HUES48 (cell line): ENCODE data around the gene MRC1.

Source experiments
- H3K27ac ChIP-seq: one replicate; pipeline ENCODE4 v1.7.0; 2013; ENCODE audit warnings: low read depth, low read length, inconsistent platforms
- H3K27me3 ChIP-seq: 2 replicates; pipeline ENCODE4 v1.6.1; 2013; ENCODE audit warnings: mild to moderate bottlenecking, low read length; ENCODE audit not compliant: control insufficient read depth, insufficient read depth
- H3K36me3 ChIP-seq: 2 replicates; pipeline ENCODE4 v1.6.1; 2013; ENCODE audit warnings: low read length; ENCODE audit not compliant: control insufficient read depth, insufficient read depth
- H3K4me1 ChIP-seq: 2 replicates; pipeline ENCODE4 v1.6.1; 2013; ENCODE audit warnings: mild to moderate bottlenecking, low read length; ENCODE audit not compliant: control insufficient read depth, insufficient read depth
- H3K4me3 ChIP-seq: 2 replicates; pipeline ENCODE4 v1.5.1; 2013; ENCODE audit warnings: mild to moderate bottlenecking, low read depth, low read length
- H3K9ac ChIP-seq: 2 replicates; pipeline ENCODE4 v1.6.1; 2013; ENCODE audit warnings: mild to moderate bottlenecking, low read depth, low read length, moderate library complexity
- H3K9me3 ChIP-seq: 2 replicates; pipeline ENCODE4 v1.6.1; 2013; ENCODE audit warnings: low read length; ENCODE audit not compliant: control insufficient read depth, insufficient read depth

The MRC1 gene

DNA sequence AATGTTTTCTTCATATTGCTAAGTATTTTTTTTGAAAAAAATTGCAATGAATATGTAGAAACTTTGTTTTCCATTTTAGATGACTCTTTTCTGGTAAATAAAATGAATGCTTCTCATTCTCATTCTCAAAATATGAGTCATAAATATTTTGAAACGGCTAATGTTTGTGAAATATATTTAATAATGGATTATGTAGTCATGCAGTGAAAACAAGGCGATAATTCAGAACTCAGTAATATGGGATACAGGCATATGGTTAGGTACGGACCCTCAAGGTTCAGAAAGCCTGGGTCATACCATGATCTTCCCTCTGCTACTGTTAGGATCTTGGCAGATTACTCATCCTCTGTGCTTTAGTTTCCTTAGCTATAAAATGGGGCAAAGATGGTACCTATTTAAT lies 96.3 kb downstream of the MRC1 start:
- Histone ChIP-seq H3K4me3 (no peak overlapping the region), H3K4me1 (no peaks in the 10 kb centered on the region), H3K27ac (no peak overlapping the region), H3K36me3 (no peaks in the 10 kb centered on the region), H3K27me3 (no peaks in the 10 kb centered on the region), H3K9ac (no peak overlapping the region), H3K9me3 (no peaks in the 10 kb centered on the region)

DNA sequence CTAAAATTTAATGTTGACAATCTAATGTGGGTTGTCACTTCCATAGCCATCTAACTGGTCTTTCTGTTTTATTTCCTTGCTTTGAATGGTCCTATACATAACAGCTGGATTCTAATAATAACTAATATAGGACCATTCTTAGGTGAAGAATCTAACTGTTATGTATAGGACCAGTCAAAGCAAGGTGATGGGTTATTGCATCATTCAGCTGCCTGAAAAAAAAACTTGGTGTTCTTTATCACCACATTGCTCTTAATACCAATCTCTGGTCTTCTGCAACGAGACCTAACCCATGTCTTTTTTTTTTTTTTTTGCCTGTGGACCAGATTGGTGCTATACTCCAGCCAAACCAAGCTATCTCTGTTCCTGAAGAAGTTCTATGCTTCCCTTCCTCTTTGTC lies 96.9 kb downstream of the MRC1 start:
- no peak overlapping the region for H3K4me3 ChIP-seq

DNA sequence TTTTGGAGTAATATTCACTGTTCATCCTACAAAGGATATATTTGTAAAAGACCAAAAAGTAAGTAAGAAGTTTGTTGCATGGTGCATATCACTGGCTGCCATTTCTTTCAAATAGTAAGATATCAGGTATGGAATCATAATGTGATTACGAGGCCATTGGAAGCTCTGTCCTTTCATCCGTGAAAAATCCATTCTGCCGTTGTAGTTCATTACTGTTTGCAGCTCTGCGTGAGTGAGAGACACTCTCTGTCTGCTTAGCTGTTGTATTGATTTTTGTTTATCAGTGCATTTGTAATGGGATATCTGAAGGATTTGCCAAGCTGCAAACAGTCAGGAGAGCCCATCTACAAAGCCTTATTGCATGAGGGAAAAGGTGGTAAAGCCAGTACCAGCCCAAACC lies 98.5 kb downstream of the MRC1 start:
- no peaks in the 10 kb centered on the region for H3K27me3 ChIP-seq
- no peaks in the 10 kb centered on the region for H3K4me1 ChIP-seq
- H3K4me3 ChIP-seq = no peak overlapping the region
- H3K27ac ChIP-seq = no peak overlapping the region
- H3K36me3 ChIP-seq = no peaks in the 10 kb centered on the region
- no peaks in the 10 kb centered on the region for H3K9me3 ChIP-seq
- H3K9ac ChIP-seq = no peak overlapping the region

More for the DNA sequence above, 96.9 kb downstream of the MRC1 start:
- no peaks in the 10 kb centered on the region for H3K9me3 ChIP-seq
- H3K27ac ChIP-seq = no peak overlapping the region
- H3K27me3 ChIP-seq = no peaks in the 10 kb centered on the region
- H3K36me3 ChIP-seq = no peaks in the 10 kb centered on the region
- H3K9ac ChIP-seq = no peak overlapping the region
- H3K4me1 ChIP-seq = no peaks in the 10 kb centered on the region

DNA sequence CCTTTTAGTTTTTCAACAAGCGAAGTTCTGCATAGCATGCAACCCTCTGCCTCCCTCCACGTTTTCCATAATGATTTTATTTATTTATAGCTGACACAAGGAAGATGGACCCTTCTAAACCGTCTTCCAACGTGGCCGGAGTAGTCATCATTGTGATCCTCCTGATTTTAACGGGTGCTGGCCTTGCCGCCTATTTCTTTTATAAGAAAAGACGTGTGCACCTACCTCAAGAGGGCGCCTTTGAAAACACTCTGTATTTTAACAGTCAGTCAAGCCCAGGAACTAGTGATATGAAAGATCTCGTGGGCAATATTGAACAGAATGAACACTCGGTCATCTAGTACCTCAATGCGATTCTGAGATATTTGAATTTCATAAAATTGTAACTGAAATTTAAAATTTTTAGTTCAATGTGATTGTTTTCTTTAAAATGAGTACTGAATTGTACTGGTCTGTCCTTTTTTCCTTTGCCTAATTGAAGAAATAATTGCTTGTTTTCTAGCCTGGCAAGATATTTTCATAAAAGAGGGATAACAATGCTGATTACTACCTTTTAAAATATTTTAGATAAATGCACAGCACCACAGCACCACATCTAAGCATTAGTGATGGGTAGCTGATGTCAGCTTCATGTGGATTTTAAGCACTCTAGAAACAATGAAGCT lies 101.1 kb downstream of the MRC1 start:
- Histone ChIP-seq H3K27ac (no peak overlapping the region), H3K9ac (no peak overlapping the region), H3K4me3 (no peak overlapping the region), H3K36me3 (no peaks in the 10 kb centered on the region), H3K27me3 (no peaks in the 10 kb centered on the region), H3K4me1 (no peaks in the 10 kb centered on the region), H3K9me3 (no peaks in the 10 kb centered on the region)

DNA sequence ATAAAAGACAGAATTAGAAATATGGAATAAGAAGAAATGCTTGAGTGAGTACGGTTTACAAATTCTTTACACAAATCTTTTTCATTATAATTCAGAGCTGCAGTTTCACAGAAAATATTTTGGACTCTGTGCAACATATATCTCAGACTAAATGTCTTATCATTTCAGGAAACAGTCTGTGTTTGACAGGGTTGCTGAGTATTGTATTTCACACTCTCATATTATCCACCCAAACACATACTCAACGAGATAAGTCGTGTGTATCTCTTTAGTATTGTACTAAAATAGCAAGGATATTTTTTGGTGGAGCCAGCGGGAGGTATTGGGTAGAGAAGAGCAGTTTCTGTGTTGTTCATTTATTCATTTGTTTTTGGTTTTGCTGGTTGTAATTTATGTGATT lies 103.6 kb downstream of the MRC1 start:
- Histone ChIP-seq H3K4me1 (no peaks in the 10 kb centered on the region), H3K27me3 (no peaks in the 10 kb centered on the region), H3K4me3 (no peak overlapping the region), H3K36me3 (no peaks in the 10 kb centered on the region), H3K9ac (no peak overlapping the region), H3K27ac (no peak overlapping the region), H3K9me3 (no peaks in the 10 kb centered on the region)

DNA sequence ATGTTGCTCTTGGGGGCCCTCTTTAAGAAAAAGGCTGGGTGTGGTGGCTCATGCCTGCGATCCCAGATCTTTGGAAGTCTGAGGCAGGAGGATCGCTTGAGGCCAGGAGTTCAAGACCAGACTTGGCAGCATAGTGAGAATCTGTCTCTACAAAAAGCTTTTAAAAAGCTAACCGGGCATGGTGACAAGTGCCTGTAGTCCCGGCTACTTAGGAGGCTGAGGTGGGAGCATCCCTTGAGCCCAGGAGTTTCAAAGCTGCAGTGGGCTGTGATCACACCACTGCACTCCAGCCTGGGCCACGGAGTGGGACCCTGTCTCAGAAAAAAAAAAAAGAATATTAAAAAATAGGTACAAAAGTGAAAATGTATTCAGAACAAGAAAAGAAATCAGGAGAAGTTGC lies 104.5 kb downstream of the MRC1 start:
- no peak overlapping the region for H3K27ac ChIP-seq
- H3K4me3 ChIP-seq = no peak overlapping the region
- no peaks in the 10 kb centered on the region for H3K4me1 ChIP-seq
- no peak overlapping the region for H3K9ac ChIP-seq
- no peaks in the 10 kb centered on the region for H3K27me3 ChIP-seq
- H3K36me3 ChIP-seq = no peaks in the 10 kb centered on the region
- no peaks in the 10 kb centered on the region for H3K9me3 ChIP-seq

DNA sequence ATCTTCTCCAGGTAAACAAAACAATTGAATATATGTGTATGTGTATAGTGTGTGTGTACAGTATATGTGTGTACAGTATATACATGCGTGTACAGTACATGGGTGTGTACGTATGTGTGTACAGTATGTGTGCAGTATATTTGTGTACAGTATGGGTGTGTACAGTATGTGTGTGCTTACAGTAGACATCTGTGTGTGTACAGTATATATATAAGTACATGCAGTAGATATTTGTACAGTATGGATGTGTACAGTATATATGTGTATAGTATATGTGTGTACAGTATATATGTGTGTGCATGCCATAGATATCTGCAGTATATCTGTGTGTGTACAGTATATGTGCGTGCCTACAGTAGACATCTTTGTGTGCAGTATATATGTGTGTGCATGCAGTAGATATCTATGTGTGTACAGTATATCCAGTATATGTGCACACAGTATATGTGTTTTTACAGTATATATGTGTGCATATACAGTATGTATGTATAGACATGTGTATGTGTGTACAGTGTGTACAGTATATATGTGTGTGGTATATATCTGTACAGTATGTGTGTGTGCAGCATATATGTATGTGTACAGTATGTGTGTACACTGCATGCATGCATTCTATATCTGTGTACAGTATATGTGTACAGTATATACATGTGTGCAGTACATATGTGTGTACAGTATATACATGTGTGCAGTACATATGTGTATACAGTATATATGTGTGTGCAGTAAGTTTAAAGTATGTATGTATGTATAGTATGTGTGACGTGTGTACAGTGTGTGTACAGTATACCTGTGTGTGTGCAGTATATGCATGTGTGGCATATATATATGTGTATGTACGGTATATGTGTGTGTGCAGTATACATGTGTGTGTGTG lies 105.3 kb downstream of the MRC1 start:
- no peak overlapping the region for H3K9ac ChIP-seq
- H3K27me3 ChIP-seq = no peaks in the 10 kb centered on the region
- no peak overlapping the region for H3K27ac ChIP-seq
- no peaks in the 10 kb centered on the region for H3K4me1 ChIP-seq
- H3K36me3 ChIP-seq = no peaks in the 10 kb centered on the region
- H3K9me3 ChIP-seq = no peaks in the 10 kb centered on the region
- H3K4me3 ChIP-seq = no peak overlapping the region

DNA sequence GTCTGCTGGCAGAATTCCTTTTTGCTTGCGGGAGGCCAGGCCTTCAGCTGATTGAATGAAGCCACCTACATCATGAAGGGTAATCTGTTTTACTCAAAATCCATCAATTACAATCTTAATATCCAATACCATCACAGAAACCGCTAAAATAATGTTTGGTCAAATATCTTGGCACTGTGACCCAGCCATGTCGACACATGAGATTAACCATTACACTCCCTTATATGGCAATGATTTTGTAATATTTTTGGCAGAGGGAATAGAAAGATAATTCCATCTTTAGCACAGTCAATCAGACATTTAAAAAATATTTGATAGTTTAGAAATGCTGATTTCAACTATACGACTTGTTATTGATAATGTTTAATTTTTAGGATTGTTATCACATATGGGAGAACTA lies 106.0 kb downstream of the MRC1 start:
- Histone ChIP-seq H3K36me3 (no peaks in the 10 kb centered on the region), H3K4me1 (no peaks in the 10 kb centered on the region), H3K9ac (no peak overlapping the region), H3K27me3 (no peaks in the 10 kb centered on the region), H3K4me3 (no peak overlapping the region), H3K9me3 (no peaks in the 10 kb centered on the region), H3K27ac (no peak overlapping the region)

DNA sequence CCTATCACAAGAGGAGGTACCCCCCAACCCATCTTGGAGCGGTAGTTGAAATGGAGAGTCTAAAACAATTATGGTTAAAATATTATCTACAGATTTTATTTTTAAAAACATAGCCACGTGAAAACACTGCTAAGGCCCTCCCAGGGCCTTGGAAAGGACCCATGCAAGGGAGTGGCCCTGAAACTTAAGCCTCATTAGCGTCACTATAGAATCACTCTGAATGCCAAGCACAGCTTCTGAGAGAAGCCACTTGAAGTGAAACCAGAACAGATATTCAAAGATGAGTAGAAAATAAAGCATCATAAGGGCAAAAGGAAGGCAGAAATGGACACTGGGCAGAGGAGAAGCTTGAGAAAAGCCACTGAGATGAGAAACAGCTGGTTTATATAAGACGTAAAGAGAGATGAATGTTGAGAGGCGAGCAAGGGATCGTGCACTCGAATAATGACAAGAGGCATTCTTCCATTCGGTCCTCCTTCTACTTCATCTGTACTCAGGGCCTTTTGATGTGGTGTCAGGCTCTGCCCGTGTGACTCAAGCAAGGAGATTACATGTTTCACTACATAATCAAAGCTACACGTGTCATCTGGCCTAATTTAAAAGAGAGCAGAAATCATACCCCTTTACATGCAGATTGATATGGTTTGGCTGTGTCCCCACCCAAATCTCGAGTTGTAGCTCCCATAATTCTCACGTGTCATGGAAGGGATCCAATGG lies 109.2 kb downstream of the MRC1 start:
- Histone ChIP-seq H3K9me3 (no peaks in the 10 kb centered on the region), H3K27me3 (no peaks in the 10 kb centered on the region), H3K36me3 (no peaks in the 10 kb centered on the region), H3K9ac (no peak overlapping the region), H3K4me1 (peaks cover 6% of the 10 kb centered on the region; the same call in 1 of the 2 replicates), H3K27ac (no peak overlapping the region), H3K4me3 (no peak overlapping the region)

DNA sequence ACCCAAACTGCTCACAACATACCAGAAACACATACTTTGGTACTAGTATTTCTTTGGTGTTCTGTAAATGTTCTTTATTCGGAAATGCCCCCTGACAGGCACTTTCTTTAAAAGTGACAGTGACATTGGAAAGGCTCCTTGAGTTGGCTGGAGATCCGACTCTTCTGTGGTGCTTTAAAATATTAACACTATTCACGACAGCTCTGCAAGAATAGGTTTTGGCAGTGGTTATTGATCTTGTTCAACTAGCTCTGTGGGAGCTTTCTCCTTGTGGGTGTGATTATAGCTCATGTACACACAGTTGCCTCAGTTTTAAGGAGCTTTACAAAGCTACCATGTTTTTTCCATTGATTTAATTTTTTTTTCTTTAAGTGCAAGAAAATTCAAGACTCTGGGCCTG lies 112.2 kb downstream of the MRC1 start:
- Histone ChIP-seq H3K4me1 (peaks cover 6% of the 10 kb centered on the region; the same call in 1 of the 2 replicates), H3K27me3 (no peaks in the 10 kb centered on the region), H3K27ac (no peak overlapping the region), H3K36me3 (no peaks in the 10 kb centered on the region), H3K9ac (no peak overlapping the region), H3K9me3 (no peaks in the 10 kb centered on the region), H3K4me3 (no peak overlapping the region)

DNA sequence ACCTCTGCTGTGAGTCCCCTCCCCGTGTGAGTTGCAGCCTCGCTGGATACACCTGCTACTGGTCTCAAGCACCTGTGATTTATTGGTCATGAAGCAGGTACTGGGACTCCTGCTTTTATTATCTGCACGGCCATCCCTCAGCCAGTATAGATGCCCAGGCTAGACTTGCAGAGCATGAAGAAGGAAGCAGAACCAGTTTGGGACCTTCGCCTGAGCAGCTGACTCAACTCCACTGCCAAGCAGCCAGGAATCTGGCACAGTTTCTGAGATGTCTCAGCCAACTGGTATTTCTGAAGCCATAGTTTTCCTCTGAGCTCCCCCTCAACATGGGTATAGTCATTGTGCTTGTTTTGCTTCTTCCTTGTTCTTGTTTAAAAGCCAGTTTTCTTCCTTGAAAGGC lies 114.6 kb downstream of the MRC1 start:
- no peaks in the 10 kb centered on the region for H3K27me3 ChIP-seq
- H3K4me1 ChIP-seq = peaks cover 6% of the 10 kb centered on the region; the same call in 1 of the 2 replicates
- no peaks in the 10 kb centered on the region for H3K36me3 ChIP-seq
- H3K9ac ChIP-seq = no peak overlapping the region
- H3K9me3 ChIP-seq = no peaks in the 10 kb centered on the region
- no peak overlapping the region for H3K27ac ChIP-seq
- H3K4me3 ChIP-seq = no peak overlapping the region
